Left kidney (tissue), 8 donors: Measurements from ENCODE around the gene ZWINT. TPM values are rescaled to one million over a fixed set of nuclear protein-coding genes. Genes with fewer than 3 reads are reported as not detected.
A peak's percentile ranks its signal among the peaks of the same experiment; 100 is the strongest.

ENCODE experiments used
- DNase-seq: peaks from one replicate; pipeline ENCODE4 v3.0.0-alpha.2; 2013
- long read RNA-seq, 8 donors: transcript quantifications; one replicate each; lab custom pipeline, GENCODE V29; 2026
- polyA plus RNA-seq: library from polyadenylated mRNA; unstranded; fragments of 120-200 nt; gene quantifications from one replicate; pipeline ENCODE4 v1.2.1, GENCODE V29; 2013; ENCODE audit not compliant: insufficient read length

ZWINT gene, protein sequence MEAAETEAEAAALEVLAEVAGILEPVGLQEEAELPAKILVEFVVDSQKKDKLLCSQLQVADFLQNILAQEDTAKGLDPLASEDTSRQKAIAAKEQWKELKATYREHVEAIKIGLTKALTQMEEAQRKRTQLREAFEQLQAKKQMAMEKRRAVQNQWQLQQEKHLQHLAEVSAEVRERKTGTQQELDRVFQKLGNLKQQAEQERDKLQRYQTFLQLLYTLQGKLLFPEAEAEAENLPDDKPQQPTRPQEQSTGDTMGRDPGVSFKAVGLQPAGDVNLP
- polyA plus RNA-seq = 75.8 TPM
- long read RNA-seq, donor 1, transcript ZWINT-203 (9 exons, 1,872 nt) = major isoform, 8 of 14 reads
- long read RNA-seq, donor 1, partial matches to known transcripts = 0 of 14 reads
- long read RNA-seq, donor 1, other reads (novel, unspliced or antisense) = 0 of 14 reads
- long read RNA-seq, donor 2, transcript ZWINT-203 (9 exons, 1,872 nt) = major isoform, 9 of 17 reads
- long read RNA-seq, donor 2, partial matches to known transcripts = 0 of 17 reads
- long read RNA-seq, donor 2, other reads (novel, unspliced or antisense) = 0 of 17 reads
- long read RNA-seq, donor 3, transcript ZWINT-203 (9 exons, 1,872 nt) = major isoform, 5 of 23 reads
- long read RNA-seq, donor 3, partial matches to known transcripts = 13 of 23 reads
- long read RNA-seq, donor 3, other reads (novel, unspliced or antisense) = 0 of 23 reads
- long read RNA-seq, donor 4 = 0 reads
- long read RNA-seq, donor 5, transcript ZWINT-203 (9 exons, 1,872 nt) = major isoform, 12 of 32 reads
- long read RNA-seq, donor 5, transcript ZWINT-204 (8 exons, 1,851 nt) = minor isoform, 5 of 32 reads
- long read RNA-seq, donor 5, partial matches to known transcripts = 10 of 32 reads
- long read RNA-seq, donor 5, other reads (novel, unspliced or antisense) = 0 of 32 reads
- long read RNA-seq, donor 6, transcript ZWINT-203 (9 exons, 1,872 nt) = major isoform, 9 of 19 reads
- long read RNA-seq, donor 6, partial matches to known transcripts = 5 of 19 reads
- long read RNA-seq, donor 6, other reads (novel, unspliced or antisense) = 0 of 19 reads
- long read RNA-seq, donor 7, transcript ZWINT-203 (9 exons, 1,872 nt) = major isoform, 17 of 30 reads
- long read RNA-seq, donor 7, partial matches to known transcripts = 7 of 30 reads
- long read RNA-seq, donor 7, other reads (novel, unspliced or antisense) = 0 of 30 reads
- long read RNA-seq, donor 8, transcript ZWINT-203 (9 exons, 1,872 nt) = major isoform, 5 of 5 reads
- long read RNA-seq, donor 8, partial matches to known transcripts = 0 of 5 reads
- long read RNA-seq, donor 8, other reads (novel, unspliced or antisense) = 0 of 5 reads

DNA sequence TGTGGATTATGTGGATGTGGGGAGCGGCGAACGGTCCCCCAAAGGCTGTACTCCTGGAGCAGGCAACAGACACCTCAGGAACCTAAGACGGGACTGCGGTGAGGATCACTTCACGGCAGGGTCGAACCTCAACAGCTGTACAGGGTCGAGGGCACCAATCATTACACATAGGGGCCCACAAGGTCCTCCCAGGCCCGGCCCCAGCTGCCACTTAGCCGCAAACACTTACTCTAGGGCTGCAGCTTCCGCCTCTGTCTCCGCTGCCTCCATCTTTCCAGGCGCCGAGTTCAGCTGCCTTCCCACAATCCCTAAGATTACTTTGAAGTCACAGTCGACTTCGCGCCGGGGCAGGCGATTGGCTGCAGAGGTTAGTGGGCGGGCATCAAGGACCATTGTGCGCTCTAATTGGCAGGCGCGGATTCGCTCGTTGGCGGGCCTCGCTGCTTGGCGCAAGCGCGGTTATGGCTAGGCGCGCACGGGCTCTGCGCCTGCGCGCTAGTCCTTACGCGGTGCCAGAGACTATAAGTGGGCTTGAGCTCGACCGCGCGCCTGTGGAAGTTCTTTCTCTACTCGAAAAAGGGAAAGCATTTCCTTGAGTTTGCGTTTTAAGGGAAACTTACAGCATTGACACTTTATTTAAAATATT lies at the start of gene ZWINT:
Gene ZWINT, minus strand, starts transcription at position 293 of the 646 bp plus-strand sequence. Its CDS starts 23 bp downstream, at position 270.
- DNase-seq = peak; percentile 95

DNA sequence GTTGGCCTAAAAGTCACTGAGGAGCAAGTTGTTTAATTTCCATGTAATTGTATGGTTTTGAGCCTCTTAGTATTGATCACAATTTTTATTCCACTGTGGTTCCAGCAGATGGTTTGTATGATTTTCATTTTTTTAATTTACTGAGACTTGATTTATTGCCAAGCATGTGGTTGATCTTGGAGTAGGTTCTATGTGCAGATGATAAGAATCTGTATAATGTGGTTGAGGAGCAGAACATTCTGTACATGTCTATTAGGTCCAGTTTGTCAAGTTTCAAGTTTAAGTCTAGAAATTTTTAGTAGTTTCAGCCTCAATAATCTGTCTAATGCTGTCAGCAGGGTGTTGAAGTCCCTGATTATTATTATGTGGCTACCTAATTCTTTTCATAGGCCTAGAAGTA lies 22.7 kb upstream of the ZWINT start:
- DNase-seq = no peak

DNA sequence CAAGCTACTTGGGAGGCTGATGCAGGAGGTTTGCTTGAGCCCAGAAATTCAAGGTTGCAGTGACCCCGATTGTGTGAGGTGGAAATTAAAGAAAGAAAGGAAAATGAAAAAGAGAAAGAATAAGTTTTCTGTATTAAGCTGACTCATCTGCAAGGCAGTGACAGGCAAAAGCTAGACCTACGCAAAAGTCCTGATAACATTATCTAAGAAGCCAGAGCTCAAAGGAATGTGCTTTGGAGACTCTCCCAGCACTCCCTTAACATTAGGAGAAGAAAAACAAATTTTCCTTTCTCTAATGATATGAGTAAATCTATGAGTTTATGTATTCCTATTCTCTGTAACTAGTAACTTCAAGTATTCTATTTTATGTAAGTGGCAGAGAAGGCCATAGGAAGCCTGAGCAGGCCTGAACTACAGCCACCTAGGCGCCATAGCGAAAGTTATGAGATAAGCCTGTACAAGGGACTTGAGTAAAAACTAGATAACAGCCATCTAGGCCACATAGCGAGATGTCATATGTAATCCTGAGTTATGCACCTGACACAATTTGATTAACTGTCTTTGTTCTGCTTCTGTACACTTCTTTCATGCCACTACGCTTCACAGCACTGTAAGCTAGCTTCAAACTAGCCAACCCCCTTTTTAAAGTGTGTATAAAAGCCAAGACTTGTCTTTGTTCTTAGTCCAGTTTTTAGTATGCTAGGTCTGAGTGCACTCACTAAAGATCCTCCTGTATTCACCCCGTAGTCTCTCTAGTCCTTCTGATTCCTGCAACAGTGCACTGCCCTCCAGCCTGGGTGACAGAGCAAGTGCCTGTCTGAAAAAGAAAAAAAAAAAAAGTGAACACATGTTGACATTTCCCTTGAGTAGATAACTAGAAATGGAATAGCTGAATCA lies 9.4 kb upstream of the ZWINT start:
- DNase-seq = no peak

DNA sequence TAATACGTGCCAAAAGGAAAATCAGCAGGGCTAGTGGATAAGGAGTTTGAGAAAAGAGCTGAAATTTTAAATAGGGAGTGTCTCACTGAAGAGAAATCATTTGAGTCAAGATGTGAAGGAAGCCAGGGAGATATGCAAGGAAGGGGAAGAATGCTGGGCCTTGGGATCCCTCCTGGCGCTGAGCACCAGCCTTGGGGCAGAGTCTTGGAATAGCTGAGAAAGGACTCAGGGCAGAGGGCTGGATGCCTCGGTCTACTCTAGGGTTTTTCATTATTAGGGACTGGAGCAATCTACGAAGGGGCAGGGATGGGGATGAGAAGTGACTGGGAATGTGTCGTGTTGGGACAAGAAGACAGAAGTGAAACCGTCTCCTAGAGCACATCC lies 484 bp downstream of the ZWINT start:
- no peak for DNase-seq

DNA sequence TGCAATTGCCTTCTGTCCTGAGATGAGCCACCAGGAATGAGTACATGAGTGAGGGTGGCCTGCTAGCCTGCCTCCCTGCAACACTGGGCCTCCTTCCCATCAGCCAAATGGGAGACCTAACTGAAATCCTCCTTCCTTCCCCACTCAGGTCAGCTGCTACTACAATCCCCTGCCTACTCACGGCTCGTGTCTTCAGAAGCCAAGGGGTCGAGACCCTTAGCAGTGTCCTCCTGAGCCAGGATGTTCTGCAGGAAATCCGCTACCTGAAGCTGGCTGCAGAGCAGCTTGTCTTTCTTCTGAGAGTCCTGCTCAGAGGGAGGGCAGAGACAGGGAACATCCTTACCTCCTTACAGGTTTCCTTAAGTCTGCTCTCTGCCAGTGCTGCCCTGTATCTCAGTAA lies 1.2 kb downstream of the ZWINT start:
- no peak for DNase-seq

DNA sequence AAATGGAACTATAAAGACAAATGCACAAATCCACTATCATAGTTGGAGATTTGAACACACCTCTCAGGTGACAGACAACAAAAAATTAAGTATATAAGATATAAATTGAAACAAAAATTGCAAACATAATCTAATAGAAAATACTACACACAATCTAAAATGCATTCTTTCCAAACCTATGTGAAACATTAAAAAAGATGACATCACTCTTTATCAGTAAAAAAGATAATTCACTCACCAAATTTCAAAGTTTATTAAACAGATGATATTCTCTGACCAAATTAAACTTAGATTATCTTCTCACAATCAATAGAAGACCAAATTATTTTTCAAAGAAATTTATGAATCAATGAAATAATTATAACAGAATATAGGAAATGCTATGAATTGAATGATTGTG lies 4.0 kb downstream of the ZWINT start:
- no peak for DNase-seq

DNA sequence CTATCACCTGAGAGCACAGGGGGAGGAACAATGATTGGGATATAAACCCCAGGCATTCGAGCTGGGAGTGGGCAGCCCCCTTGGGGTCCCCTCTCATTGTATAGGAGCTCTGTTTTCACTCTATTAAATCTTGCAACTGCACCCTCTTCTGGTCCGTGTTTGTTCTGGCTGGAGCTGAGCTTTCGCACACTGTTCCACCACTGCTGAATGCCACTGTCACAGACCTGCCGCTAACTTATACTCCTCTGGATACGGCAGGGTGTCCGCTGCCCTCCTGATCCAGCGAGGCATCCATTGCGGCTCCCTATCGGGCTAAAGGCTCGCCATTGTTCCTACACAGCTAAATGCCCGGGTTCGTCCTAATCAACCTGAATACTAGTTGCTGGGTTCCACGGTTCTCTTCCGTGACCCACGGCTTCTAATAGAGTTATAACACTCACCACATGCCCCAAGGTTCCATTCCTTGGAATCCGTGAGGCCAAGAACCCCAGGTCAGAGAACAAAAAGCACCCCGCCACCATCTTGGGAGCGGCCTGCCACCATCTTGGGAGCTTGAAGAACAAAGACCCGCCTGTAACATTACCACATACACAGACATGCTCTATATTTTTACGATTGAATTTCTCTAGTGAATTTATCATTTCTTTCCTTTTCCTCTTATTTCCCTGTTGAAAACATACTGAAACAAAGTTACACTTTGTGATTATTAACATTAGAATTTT lies 9.0 kb downstream of the ZWINT start:
- no peak for DNase-seq

DNA sequence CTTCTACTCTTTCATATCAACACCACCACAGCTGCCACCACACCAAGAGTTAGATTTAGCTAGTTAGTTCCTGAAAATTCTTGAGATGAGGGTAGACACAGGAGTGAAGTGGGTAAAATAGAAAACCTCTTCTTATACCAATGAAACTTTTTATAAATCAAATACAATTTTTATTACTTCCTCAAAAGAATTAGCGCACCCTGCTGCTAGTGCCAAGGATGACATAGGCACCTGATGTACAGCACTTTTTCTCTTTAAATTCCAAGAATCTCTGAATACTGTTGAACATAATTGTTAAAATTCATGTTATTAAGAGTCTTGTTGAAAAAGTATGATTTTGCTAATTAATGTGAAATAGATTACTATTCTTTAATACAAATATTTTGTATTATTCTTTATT lies 11.4 kb downstream of the ZWINT start:
- no peak for DNase-seq

DNA sequence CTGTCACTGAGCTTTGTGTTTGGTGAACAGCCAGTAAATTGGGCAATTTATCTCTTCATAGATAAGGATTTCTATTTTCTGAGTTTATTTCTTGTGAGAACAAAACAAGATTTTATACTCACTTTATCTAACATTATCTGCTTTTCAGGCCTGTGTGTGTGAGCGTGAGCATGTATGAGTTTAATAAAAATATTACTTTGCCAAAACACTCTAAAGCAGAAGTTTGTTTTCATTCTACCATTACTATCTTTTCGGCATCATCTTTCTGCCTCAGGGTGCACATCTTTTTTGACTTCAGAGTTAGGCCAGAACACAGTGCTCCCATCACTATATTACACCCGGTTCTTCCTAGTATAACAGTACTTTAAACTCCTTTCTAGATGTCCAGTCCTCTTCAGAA lies 13.0 kb downstream of the ZWINT start:
- DNase-seq = no peak

DNA sequence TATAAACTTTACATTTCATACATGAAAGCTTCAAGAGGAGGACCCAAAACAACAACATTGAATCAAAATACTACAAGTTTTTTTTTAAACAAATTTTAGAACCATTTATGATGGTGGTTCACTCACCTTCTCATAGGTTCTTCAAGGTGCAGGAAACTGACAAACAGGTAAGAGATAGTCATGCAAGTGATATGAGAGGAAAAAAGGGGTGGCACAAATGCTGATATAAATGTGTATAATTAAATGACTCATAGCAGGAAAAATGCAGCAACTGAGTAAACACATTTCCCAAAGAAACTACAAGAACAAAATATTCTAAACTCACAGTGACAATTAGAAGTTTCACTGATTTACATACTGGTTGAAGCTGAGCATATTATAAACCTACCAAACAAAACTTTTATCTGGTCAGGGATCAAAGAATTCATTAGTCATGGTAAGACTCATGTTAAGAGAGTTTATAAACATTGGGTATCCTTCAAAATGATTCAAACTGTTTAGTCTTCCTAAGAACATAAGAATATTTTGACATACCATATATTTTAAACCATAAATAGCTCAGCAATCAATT lies 14.1 kb downstream of the ZWINT start:
- no peak for DNase-seq

DNA sequence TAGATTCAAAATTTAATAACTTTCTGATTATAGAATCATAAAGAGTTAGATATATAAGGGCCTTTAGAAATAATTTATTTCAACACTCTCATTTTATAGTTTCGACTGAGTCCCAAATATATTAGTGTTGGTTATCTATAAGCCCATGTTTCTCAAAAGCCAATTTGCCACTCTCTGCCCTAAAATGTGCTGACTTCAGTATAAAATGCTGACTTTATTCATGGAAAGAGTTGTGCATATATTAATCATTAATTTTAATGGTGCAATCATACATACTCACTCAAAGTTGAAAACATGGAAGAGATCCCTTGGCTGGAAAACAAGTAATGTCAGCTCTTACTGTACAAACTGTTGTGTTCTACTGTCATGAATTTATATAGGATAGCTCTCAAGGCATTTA lies 19.4 kb downstream of the ZWINT start:
- DNase-seq = no peak

DNA sequence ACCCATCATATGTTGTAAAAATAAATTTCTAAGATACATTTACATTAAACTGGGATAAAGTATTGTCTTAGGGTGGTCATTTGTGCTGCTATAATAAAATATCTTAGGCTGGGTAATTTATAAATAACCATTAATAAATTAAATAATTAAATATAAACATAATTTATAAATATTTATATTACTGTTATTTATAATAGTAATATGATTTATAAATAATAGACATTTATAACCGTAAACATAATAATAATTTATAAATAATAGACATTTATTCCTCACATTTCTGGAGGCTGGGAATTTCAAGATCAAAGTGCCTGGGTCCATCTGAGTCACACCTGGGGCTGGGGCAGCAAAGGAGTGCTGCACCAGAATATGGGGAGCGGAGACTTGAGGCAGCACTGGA lies 31.1 kb downstream of the ZWINT start:
- no peak for DNase-seq

DNA sequence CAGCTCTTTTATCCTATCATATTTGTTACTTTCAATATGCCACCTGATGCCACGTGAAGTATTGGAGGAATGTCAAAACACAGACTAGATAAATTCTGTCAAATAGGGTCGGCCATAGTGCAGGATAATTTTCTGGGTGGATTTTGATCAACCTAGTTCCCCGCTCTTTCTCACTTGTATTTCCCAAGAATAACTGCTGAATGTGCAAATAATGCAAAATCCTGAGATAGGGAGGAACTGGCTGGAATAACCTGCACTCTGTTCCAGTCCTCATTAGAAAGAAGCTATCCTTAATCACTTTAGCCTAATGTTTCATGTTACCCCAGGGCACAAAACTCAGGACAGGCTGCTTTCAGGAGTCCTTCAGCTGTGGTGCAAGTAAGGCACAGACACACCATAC lies 33.9 kb downstream of the ZWINT start:
- DNase-seq = no peak

DNA sequence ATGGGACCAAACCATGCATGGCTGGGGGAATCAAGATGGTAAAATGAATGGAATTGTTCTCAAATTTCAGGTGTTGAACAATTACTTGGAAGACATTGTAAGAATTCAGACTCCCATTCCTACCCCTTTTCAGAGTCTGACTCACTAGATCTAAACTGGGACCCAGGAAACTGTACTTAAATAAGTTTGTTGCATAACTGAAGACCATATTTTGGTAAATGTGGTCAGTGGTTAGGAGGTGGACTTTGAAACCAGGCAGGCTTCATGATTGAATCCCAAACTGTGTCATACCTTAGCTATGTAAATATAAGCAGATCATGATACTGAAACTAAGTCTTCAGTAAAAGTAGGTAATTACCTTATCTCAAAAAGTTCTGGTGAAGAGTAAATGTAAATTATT lies 41.7 kb downstream of the ZWINT start:
- no peak for DNase-seq

DNA sequence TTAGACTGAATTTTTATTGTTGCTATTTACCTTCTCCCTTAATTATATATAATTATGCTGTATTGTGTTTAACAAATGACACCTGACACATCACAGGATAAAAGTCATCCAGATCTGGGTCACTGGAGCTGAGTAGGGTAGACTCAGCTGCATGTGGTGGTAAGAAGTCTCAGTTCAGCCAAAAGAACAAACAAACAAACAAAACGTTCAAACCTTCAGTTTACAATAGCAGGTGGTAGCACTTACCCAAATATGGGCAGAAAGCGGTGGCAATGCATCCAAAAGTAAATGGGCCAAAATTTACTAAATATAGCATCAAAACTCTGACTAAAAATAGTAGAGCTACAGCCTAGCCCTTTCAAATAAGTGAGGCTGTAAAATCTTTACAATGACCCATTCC lies 42.2 kb downstream of the ZWINT start:
- no peak for DNase-seq

DNA sequence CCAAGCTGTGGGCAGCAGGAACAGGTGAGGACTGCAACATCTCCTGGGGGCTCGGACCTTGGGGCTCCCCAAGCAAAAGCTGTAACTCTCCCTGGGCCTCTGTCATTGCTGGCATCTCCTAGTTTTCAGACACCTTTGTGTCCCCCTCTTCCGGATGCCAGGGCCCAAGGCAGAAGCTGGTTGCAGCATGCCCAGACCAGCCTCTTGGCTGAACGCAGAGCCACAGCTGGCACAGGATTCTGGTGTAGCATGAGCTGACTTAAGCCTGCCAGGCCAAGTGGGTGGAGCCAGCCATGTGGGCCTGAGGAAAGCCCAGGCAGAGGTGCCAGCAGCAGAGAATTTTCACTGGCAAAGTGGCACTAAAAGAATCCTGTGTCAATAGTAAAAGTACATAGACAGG lies 43.5 kb downstream of the ZWINT start:
- DNase-seq = no peak

DNA sequence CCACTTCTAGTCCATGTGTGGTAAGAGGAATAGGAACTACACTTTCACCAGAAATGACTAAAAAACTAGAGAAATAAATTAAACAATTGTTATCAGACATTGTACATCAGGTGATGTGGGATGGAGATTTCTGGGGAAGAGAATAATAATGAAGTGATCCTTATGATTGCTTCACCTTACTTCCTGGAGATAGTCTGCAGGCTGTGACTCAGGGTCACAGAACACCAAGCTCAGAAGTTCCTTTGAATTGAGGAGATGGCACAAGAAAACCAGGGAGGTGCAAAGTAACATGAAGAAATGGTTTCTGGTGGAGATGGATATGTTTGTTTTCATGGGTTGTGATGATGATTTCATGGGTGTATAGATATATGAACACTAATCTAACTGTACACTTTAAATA lies 44.5 kb downstream of the ZWINT start:
- DNase-seq = no peak
